Measurements from ENCODE around the gene HIRIP3.

The HIRIP3 gene

GRCh38 chr16:29999605-30000004 lies 4.2 kb upstream of the HIRIP3 start:
- DNase-seq (ENCODE audit: low spot score) = no peak

- DNase-seq (ENCODE audit: low spot score) = no peak
Observed at GRCh38 chr16:29996766-29997250, 1.4 kb upstream of the HIRIP3 start.

DNA sequence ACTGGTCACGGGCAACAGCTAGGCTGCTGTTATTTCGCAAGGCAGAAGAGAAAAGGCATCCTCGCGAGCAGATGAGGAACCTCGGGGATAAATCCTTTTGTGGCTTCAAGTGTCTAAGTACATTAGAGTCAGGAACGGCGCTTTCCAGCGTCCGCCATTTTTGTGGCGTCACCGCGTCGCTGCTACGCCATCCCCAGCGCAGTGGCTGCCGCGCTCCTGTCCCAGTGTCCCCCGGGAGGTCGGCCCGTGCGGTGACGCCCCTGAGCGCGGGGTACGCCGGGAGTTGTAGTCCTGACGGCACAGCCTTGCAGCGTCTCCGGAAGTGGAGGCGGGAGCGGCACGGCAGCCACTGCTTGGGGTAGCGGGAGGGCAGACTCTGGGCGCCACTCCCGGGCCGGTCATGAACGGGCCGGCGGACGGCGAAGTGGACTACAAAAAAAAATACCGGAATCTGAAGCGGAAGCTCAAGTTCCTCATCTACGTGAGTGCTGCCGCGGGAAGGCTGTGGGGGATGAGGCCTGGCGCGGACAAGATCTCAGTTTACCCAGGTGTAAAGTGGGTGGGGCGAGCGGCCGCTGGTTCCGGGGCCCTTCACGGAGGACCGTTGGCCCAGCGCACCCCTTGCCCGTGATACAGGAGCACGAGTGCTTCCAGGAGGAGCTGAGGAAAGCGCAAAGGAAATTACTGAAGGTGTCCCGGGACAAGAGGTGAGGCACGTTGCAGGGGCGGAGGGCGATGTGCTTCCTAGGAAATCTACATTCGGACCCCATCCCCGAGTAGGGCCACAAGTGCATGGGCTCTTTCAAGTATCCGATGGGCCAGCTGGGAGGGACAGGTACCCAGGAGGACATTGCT lies 721 bp upstream of the HIRIP3 start, which contains the start of gene INO80E:
INO80E (plus strand) TSS at position 331 of the 855 bp plus-strand sequence; CDS start at position 401, 70 bp downstream.
- peak; percentile 99 for DNase-seq (ENCODE audit: low spot score)

- DNase-seq (ENCODE audit: low spot score) = peak; percentile 55
Observed at GRCh38 chr16:29994600-29995323, 655 bp downstream of the HIRIP3 start.

DNA sequence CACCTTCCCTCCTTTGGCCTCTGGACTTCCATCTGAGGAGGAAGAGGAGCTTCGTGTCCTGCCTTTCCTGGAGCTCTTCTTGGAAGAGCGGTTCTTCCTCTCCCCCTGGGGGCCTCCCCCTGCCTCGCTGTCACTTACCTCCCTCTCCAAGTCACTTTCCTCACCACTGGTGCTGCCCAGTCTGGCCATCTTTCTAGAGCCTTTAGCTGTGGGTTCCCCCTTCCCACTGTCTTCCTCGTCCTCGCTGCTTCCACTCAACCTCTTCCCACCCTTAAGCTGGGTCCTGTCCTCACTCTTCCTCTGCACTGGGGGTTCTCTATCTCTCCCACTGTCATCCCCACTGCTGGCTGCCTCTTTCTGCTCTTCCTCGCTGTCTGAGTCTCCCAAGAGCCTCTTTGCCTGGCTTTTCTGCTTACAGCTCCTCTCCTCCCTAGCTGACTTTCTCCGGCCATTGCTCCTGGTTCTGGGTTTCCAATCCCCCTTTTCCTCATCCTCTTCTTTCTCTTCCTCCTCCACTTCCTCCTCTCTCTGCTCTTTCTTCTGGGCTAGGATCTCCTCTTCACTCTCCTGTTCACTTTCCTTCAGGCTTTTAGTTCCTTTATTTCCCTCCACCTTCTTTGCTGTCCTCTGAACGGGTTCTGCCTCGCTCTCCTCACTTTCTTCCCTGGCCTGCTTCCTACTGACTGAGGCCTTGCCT lies 1.4 kb downstream of the HIRIP3 start:
- no peak for DNase-seq (ENCODE audit: low spot score)

DNA sequence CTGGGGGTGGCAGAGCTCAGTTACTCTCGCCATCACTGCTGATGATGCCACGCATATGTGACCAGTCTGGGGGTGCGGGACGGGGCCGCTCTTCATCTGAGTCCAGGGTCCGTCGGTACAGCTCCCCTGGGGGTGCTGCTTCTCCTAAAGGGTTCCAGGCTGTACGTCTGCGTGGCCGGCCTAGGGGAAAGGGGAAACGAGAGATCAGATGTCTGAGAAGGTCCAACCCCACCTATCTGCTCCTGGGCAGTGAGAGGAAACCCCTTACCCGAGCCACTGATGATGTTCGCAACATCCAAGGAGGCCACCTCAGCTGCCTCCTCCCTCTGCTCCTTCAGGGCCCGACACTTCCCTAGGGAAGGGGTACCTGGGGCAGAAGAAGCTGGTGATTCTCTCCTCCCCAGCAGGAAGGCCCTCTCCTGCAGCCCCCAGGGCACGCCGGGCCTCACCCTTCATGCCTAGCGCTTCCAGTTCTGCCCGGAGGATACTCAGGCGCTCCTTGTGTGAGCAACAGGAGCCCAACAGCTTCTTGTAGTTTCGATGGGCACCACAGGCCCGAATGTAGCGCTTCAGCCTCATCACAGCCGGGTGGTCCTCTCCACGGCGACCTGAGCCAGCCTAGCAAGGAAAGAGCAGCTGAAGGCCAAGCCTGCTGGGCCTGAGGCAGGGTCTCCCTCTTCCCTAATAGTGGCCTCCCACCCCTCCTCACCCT lies 2.1 kb downstream of the HIRIP3 start:
- DNase-seq (ENCODE audit: low spot score) = no peak

GRCh38 chr16:29992344-29992967 lies 3.0 kb downstream of the HIRIP3 start:
- DNase-seq (ENCODE audit: low spot score) = no peak

DNA sequence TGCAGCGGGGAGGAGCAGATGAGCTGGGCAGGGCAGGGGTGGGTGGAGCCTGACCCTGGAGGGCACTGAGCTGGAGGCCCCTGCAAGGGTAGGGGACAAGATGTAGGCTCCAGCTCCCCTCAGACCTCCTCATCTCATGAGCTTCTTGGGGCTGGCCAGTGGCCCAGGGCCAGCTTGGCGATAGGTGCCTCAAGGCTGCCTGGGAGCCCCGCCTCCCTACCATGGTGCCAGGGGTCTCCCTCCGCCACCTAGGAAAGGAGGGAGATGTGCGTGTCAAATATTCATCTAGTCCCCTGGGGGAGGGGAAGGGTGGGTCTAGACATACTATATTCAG lies 3.9 kb downstream of the HIRIP3 start:
- DNase-seq (ENCODE audit: low spot score) = no peak

DNA sequence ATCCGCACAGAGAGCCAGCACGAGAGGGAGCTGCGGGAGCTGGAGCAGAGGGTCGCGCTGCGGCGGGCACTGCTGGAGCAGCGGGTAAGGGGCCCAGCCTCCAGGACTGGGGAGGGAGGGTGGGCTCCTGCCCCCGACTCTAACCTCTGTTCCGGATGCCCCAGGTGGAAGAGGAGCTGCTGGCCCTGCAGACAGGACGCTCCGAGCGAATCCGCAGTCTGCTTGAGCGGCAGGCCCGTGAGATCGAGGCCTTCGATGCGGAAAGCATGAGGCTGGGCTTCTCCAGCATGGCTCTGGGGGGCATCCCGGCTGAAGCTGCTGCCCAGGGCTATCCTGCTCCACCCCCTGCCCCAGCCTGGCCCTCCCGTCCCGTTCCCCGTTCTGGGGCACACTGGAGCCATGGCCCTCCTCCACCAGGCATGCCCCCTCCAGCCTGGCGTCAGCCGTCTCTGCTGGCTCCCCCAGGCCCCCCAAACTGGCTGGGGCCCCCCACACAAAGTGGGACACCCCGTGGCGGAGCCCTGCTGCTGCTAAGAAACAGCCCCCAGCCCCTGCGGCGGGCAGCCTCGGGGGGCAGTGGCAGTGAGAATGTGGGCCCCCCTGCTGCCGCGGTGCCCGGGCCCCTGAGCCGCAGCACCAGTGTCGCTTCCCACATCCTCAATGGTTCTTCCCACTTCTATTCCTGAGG lies 4.4 kb downstream of the HIRIP3 start:
- no peak for DNase-seq (ENCODE audit: low spot score)

DNA sequence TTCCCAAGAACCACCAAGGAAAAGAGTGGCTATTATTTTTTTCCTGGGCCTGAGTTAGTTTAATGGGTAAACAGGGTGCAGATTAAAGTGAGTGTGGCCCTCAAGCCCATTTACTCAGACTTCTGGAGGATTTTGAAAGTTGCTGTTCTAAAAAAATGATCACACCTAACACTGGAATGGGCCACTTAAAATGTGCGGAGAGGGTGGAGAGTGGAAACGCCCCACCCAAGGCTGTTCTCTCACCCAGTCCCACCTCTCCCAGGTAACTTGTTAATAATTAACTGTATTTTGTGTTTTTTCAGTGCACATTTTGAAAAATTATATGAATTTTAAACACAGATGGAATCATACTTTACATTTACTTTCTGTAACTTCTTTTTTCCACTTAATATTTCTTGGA lies 5.4 kb downstream of the HIRIP3 start:
- no peak for DNase-seq (ENCODE audit: low spot score)

DNA sequence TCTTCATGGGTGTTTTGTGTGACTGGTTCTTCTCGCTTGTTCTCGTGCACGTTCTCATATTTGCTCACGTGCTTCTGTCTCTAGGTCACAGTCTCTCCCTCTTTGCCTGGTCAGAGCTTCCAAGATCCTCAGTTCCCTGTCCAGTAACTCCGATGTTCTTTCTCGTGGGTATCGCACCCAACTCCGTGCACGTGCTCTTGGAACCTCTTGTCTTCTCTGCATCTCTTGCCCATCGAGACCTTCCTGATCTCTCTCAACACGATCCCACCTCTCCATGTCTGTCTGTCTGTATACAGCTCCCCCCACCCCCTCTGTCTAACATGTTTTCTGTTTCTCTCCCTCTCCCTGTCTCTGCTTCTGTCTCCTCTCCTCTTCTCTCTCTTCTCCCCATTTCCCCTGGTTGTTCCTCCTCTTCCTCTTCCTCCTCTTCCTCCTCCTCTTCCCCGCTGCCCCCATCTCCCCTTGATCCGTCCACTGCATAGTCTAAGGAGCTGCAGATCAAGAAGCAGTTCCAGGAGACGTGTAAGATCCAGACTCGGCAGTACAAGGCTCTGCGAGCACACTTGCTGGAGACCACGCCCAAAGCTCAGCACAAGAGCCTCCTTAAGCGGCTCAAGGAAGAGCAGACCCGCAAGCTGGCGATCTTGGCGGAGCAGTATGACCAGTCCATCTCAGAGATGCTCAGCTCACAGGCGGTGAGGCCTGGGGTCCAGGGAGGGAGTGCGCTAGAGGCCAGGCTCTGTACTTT lies 6.1 kb downstream of the HIRIP3 start:
- no peak for DNase-seq (ENCODE audit: low spot score)

DNA sequence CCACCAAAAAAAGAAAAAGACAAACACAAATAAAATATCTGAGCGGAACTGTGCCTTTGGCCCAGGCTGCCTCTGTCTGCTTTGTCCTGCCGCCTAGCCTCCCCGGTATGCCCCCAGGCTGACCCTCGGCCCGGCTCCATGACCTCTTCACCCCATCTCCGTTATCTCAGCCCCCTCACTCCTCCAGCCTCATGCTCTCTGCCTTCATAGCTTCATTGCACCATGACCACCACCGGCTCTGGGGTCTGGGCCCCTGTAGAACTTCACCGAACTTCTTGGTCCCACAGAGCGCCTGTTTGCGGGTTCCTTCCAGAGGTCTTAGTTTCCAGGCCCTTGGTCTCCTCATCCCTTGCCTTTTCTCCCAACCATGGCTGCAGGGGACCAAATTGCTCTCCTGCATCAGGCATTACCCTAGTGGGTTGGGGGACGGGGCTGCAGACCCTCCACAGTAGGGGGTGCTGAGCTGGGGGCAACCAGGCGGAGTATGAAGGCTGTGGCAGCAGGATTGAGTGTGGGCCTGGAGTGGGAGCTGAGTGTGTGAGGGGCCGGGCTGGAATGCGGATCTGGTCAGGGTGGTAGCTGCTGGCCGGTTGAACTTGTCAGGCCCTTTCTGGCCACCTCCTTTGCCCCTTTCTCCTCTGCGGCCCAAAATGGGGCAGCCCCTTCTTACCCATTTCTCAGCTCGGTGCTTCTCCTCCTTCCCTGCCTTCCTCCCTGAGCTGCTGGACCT lies 6.9 kb downstream of the HIRIP3 start:
- DNase-seq (ENCODE audit: low spot score) = no peak

GRCh38 chr16:29987371-29988085 lies 7.9 kb downstream of the HIRIP3 start:
- DNase-seq (ENCODE audit: low spot score) = no peak

DNA sequence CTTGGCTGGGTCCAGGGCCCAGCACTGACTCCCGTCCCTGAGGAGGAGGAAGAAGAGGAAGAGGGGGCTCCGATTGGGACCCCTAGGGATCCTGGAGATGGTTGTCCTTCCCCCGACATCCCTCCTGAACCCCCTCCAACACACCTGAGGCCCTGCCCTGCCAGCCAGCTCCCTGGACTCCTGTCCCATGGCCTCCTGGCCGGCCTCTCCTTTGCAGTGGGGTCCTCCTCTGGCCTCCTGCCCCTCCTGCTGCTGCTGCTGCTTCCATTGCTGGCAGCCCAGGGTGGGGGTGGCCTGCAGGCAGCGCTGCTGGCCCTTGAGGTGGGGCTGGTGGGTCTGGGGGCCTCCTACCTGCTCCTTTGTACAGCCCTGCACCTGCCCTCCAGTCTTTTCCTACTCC lies 8.5 kb downstream of the HIRIP3 start:
- DNase-seq (ENCODE audit: low spot score) = no peak

DNA sequence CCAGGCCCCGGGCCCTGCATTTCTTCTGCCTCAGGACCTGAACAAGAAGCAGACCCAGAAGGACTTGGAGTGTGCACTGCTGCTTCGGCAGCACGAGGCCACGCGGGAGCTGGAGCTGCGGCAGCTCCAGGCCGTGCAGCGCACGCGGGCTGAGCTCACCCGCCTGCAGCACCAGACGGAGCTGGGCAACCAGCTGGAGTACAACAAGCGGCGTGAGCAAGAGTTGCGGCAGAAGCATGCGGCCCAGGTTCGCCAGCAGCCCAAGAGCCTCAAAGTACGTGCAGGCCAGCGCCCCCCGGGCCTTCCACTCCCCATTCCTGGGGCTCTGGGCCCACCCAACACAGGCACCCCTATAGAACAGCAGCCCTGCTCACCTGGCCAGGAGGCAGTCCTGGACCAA lies 9.2 kb downstream of the HIRIP3 start:
- DNase-seq (ENCODE audit: low spot score) = no peak

GRCh38 chr16:29985271-29985811 lies 10.1 kb downstream of the HIRIP3 start:
- no peak for DNase-seq (ENCODE audit: low spot score)

DNA sequence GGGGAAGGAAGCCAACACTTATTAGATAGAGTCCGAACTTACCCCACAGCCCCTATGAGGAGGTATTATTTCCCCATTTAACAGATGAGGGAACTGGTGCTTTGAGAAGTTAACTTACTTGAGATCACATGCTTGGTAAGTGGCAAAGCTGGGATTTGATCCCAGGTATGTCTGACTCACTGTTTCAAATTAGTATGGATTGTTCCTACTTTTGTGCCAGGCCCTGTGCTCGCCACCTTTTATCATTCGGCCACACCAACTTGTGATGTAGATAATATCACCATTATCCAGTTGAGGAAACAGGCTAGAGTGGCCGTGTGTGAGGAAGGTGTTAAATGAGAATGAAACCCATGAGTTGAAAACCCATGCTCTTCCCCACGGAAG lies 10.7 kb downstream of the HIRIP3 start:
- DNase-seq (ENCODE audit: low spot score) = no peak

- DNase-seq (ENCODE audit: low spot score) = no peak
Observed at GRCh38 chr16:29984137-29984763, 11.2 kb downstream of the HIRIP3 start.

All from AG20443 (cell line).